ENCODE data around the gene RAB7A. TPM values are rescaled to one million over a fixed set of nuclear protein-coding genes. Genes with fewer than 3 reads are reported as not detected.
A peak's percentile ranks its signal among the peaks of the same experiment; 100 is the strongest.

The RAB7A gene
- total and polyA plus RNA-seq, 10 of the 15 experiments (the other 5 are each of a cell fraction or from before 2014, with no cell fraction given): 40.3 to 212 (median 160) TPM

DNA sequence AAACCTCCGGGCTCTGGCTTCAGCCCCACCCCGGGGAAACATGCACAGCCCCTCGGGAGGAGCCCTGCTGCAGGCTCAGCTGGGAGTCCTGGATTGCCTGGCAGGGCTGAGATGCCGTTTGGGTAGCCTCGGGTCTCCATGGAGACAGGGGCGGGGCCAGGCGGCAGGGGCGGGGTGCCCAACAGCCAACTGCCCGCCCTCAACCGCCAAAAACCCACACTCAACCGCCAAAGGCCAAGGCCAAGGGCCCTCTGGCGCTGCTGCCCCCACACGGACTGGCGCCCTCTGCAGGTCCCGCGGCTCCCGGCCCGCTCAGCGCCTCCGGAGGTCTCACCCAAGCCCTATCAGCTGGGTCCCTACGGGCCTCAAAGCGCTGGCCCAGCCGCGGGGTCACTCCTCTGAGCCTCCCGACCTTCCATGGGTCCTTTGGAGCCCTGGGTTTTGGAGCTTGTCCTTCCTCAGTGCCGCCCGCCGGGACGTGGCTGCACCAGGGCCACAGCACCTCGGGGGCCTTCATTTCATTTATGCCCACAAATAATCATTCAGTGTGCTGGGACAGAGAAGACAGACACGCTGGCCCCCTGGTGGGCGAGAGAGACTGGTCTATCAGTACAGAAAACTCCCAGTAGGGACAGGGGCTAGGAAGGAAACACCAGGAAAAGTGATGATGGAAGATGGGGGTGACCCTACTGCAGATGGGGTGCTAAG, 119.9 kb downstream of the RAB7A start:
- in situ Hi-C loops (cut with MboI) (no loop called here), intact Hi-C loops (cut with micrococcal nuclease; ENCODE audit: unreplicated experiment) (no loop called here)
- Histone ChIP-seq H3K4me1 (ENCODE audit: control insufficient read depth, insufficient read depth, low read length) (peaks cover 4% of the 10 kb centered on the region), H3K27ac (ENCODE audit: control insufficient read depth, insufficient read depth) (no peak overlapping the region), H3K9ac (ENCODE audit: control insufficient read depth, insufficient read depth, low read length) (peak overlapping the region; percentile 10; the same call in 1 of the 2 replicates), H3K4me3 (peak overlapping the region; percentile 46), H3K4me2 (ENCODE audit: control insufficient read depth, insufficient read depth) (peak overlapping the region; percentile 80; the same call in 1 of the 2 replicates), H2AFZ (ENCODE audit: control insufficient read depth, low read depth, low read length) (peak overlapping the region; percentile 85), H3K36me3 (ENCODE audit: control insufficient read depth in 2 of 2, insufficient read depth in 2 of 2, low read length in 1 of 2) (no peaks in the 10 kb centered on the region), H4K20me1 (ENCODE audit: control insufficient read depth, insufficient read depth) (no peaks in the 10 kb centered on the region), H3K27me3 (replicated peaks in 1 of 2; ENCODE audit: control insufficient read depth in 2 of 2, insufficient read depth in 2 of 2, low read length in 1 of 2) (no peaks in the 10 kb centered on the region), H3K9me3 (replicated peaks; ENCODE audit: control insufficient read depth, insufficient read depth, low read length) (no peaks in the 10 kb centered on the region), H3K79me2 (ENCODE audit: control insufficient read depth, insufficient read depth, low read length) (no peaks in the 10 kb centered on the region)
- WGBS (ENCODE audit: insufficient coverage, insufficient replicate concordance, low lambda C conversion rate, missing lambda C conversion rate): under 1% methylated on average over 25 of the region's 32 CpGs
- POLR2A ChIA-PET: interaction anchor here (0.6 kb wide), 3 partner anchors 21 to 980 kb away, joined by 3 read pairs; no protein-coding TSS in a partner anchor
- FAIRE-seq: peak; percentile 23
- BruUV-seq (replicated peaks): no TSS peak
- RAD21 ChIA-PET (ENCODE audit: unreplicated experiment): interaction anchor here (0.7 to 1.6 kb wide), 4 partner anchors 33 to 228 kb away, joined by 3 to 8 read pairs (median 4); no protein-coding TSS in a partner anchor
- peak; percentile 7 for DNase-seq (ENCODE audit: low read depth, low spot score)
- peak; percentile 97 for ATAC-seq
- SMC1A ChIA-PET (ENCODE audit: uncharacterized antibody, unreplicated experiment): interaction anchor here (0.9 to 1.8 kb wide), 3 partner anchors 42 to 199 kb away, joined by 3 to 9 read pairs (median 4); no protein-coding TSS in a partner anchor
- CTCF ChIA-PET: interaction anchor here (0.9 to 3.4 kb wide), 15 partner anchors 11 to 232 kb away, joined by 3 to 26 read pairs (median 3); partner anchors contain the start of gene RAB7A
- TF ChIP-seq PAX5 (IDR thresholded peaks at IDR 0.05; ENCODE audit: borderline replicate concordance, low read depth, low read length): no peak
- 0 out of 2 replicates have a peak, but pooled peaks have one; percentile 12 for TF ChIP-seq SIN3A (IDR thresholded peaks at IDR 0.05; ENCODE audit: low read depth, low read length)
- no peak for TF ChIP-seq EP300 (IDR thresholded peaks at IDR 0.05; ENCODE audit: borderline replicate concordance in 1 of 2, control insufficient read depth in 1 of 2, low read depth in 2 of 2, low read length in 2 of 2)
- TF ChIP-seq RB1 (IDR thresholded peaks at IDR 0.05; ENCODE audit: borderline replicate concordance): 0 out of 2 replicates have a peak, but pooled peaks have one; percentile 49
- no peak for TF ChIP-seq SUZ12 (IDR thresholded peaks at IDR 0.05; ENCODE audit: unreplicated experiment)
- 0 out of 2 replicates have a peak, but pooled peaks have one; percentile 41 for TF ChIP-seq HDGF (IDR thresholded peaks at IDR 0.05)
- peak; percentile 46; the same call in 1 of the 2 replicates for TF ChIP-seq DPF2 (IDR thresholded peaks at IDR 0.05)
- peak; percentile 41; the same call in 1 of the 2 replicates for TF ChIP-seq RUNX3 (IDR thresholded peaks at IDR 0.05; ENCODE audit: low read length)
- peak; percentile 45 for TF ChIP-seq KLF5 (IDR thresholded peaks at IDR 0.05; ENCODE audit: partially characterized antibody)
- TF ChIP-seq, protein P1, sequence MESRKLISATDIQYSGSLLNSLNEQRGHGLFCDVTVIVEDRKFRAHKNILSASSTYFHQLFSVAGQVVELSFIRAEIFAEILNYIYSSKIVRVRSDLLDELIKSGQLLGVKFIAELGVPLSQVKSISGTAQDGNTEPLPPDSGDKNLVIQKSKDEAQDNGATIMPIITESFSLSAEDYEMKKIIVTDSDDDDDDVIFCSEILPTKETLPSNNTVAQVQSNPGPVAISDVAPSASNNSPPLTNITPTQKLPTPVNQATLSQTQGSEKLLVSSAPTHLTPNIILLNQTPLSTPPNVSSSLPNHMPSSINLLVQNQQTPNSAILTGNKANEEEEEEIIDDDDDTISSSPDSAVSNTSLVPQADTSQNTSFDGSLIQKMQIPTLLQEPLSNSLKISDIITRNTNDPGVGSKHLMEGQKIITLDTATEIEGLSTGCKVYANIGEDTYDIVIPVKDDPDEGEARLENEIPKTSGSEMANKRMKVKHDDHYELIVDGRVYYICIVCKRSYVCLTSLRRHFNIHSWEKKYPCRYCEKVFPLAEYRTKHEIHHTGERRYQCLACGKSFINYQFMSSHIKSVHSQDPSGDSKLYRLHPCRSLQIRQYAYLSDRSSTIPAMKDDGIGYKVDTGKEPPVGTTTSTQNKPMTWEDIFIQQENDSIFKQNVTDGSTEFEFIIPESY (IDR thresholded peaks at IDR 0.05): no peak
- no peak for TF ChIP-seq CEBPB (IDR thresholded peaks at IDR 0.05; ENCODE audit: borderline replicate concordance in 1 of 2, low read depth in 2 of 2, low read length in 2 of 2)
- peak; percentile 58 for TF ChIP-seq RAD21 (IDR thresholded peaks at IDR 0.05; ENCODE audit: insufficient read depth, low read depth, low read length)
- peak; percentile 99 for TF ChIP-seq NR2F1 (conservative IDR thresholded peaks at IDR 0.05)
- 0 out of 2 replicates have a peak, but pooled peaks have one; percentile 48 for TF ChIP-seq POLR2A (IDR thresholded peaks at IDR 0.05; ENCODE audit: low read depth, low read length)
- no peak for TF ChIP-seq ZSCAN29 (IDR thresholded peaks at IDR 0.05)
- TF ChIP-seq LARP7 (IDR thresholded peaks at IDR 0.05): peak; percentile 49
- no peak for TF ChIP-seq CBFB (IDR thresholded peaks at IDR 0.05; ENCODE audit: low read depth)
- TF ChIP-seq, protein P2, sequence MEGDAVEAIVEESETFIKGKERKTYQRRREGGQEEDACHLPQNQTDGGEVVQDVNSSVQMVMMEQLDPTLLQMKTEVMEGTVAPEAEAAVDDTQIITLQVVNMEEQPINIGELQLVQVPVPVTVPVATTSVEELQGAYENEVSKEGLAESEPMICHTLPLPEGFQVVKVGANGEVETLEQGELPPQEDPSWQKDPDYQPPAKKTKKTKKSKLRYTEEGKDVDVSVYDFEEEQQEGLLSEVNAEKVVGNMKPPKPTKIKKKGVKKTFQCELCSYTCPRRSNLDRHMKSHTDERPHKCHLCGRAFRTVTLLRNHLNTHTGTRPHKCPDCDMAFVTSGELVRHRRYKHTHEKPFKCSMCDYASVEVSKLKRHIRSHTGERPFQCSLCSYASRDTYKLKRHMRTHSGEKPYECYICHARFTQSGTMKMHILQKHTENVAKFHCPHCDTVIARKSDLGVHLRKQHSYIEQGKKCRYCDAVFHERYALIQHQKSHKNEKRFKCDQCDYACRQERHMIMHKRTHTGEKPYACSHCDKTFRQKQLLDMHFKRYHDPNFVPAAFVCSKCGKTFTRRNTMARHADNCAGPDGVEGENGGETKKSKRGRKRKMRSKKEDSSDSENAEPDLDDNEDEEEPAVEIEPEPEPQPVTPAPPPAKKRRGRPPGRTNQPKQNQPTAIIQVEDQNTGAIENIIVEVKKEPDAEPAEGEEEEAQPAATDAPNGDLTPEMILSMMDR (IDR thresholded peaks at IDR 0.05 in 2 of 3, conservative IDR thresholded peaks at IDR 0.05 in 1 of 3; ENCODE audit: control insufficient read depth in 2 of 3, extremely low read depth in 1 of 3, insufficient read depth in 1 of 3, low read depth in 3 of 3, low read length in 3 of 3): peak; percentile 48 to 78 (median 63)
- no peak for TF ChIP-seq RELA (IDR thresholded peaks at IDR 0.05; ENCODE audit: borderline replicate concordance, partially characterized antibody)
- TF ChIP-seq GATAD2B (conservative IDR thresholded peaks at IDR 0.05; ENCODE audit: low read depth): peak; percentile 52; the same call in 1 of the 2 replicates
- TF ChIP-seq EGR1 (IDR thresholded peaks at IDR 0.05; ENCODE audit: borderline replicate concordance in 1 of 2, low read depth in 2 of 2, low read length in 2 of 2): peak in 1 of 2 experiments; percentile 6; a peak in 1 of 3 replicates

Measured in GM12878 (cell line).